HepG2 (cell line): ENCODE data around the gene NAPB. TPM values are rescaled to one million over a fixed set of nuclear protein-coding genes. Genes with fewer than 3 reads are reported as not detected.
A peak's percentile ranks its signal among the peaks of the same experiment; 100 is the strongest.

Source experiments
- CBFB ChIP-seq: sonication (generic); formaldehyde crosslinking; IDR thresholded peaks from 2 replicates; pipeline ENCODE4 v1.4.0; 2020; ENCODE audit warnings: missing genetic modification reagents
- ELF3 ChIP-seq: IDR thresholded peaks from 2 replicates; pipeline ENCODE4 v1.6.1; 2016; ENCODE audit warnings: missing genetic modification reagents, missing compliant biosample characterization
- GABPB1 ChIP-seq: IDR thresholded peaks from 2 replicates; pipeline ENCODE4 v1.6.1; 2016; ENCODE audit warnings: mild to moderate bottlenecking, missing genetic modification reagents, moderate library complexity, missing compliant biosample characterization
- MIER3 ChIP-seq: IDR thresholded peaks from 2 replicates; pipeline ENCODE4 v1.6.1; 2016; ENCODE audit warnings: missing compliant biosample characterization, borderline replicate concordance
- SALL1 ChIP-seq: sonication (generic); formaldehyde crosslinking; IDR thresholded peaks from 2 replicates; pipeline ENCODE4 v1.8.0; 2022; ENCODE audit warnings: mild to moderate bottlenecking, missing genetic modification reagents
- SRF ChIP-seq: IDR thresholded peaks from 2 replicates; pipeline ENCODE4 v1.6.1; 2011; ENCODE audit warnings: mild to moderate bottlenecking, low read depth, low read length, moderate library complexity
- ZBTB20 ChIP-seq: sonication (generic); formaldehyde crosslinking; IDR thresholded peaks from 2 replicates; pipeline ENCODE4 v1.8.1; 2023; ENCODE audit warnings: missing genetic modification reagents, low read depth, mild to moderate bottlenecking, borderline replicate concordance
- ZBTB25 ChIP-seq: IDR thresholded peaks from 2 replicates; pipeline ENCODE4 v1.6.1; 2018; ENCODE audit warnings: missing genetic modification reagents
- ZBTB7B ChIP-seq: sonication (generic); formaldehyde crosslinking; IDR thresholded peaks from 2 replicates; pipeline ENCODE4 v1.4.0; 2020; ENCODE audit warnings: missing genetic modification reagents
- ZIK1 ChIP-seq: sonication (generic); formaldehyde crosslinking; IDR thresholded peaks from 2 replicates; pipeline ENCODE4 v1.5.0; 2020; ENCODE audit warnings: mild to moderate bottlenecking, low read depth, missing genetic modification reagents, borderline replicate concordance
- ZNF318 ChIP-seq: sonication (generic); formaldehyde crosslinking; IDR thresholded peaks from 2 replicates; pipeline ENCODE4 v1.4.0; 2020; ENCODE audit warnings: mild to moderate bottlenecking, missing genetic modification reagents
- ZNF546 ChIP-seq: sonication (generic); formaldehyde crosslinking; conservative IDR thresholded peaks from 2 replicates; pipeline ENCODE4 v1.8.1; 2023; ENCODE audit warnings: mild to moderate bottlenecking, missing genetic modification reagents
- ZNF619 ChIP-seq: sonication (generic); formaldehyde crosslinking; IDR thresholded peaks from 2 replicates; pipeline ENCODE4 v1.4.0; 2020; ENCODE audit warnings: mild to moderate bottlenecking, missing genetic modification reagents
- ZNF704 ChIP-seq: sonication (generic); formaldehyde crosslinking; IDR thresholded peaks from 2 replicates; pipeline ENCODE4 v1.8.1; 2023; ENCODE audit warnings: mild to moderate bottlenecking, inconsistent platforms, moderate library complexity, missing genetic modification reagents, borderline replicate concordance
- ZNF770 ChIP-seq: sonication (generic); formaldehyde crosslinking; IDR thresholded peaks from 2 replicates; pipeline ENCODE4 v1.5.0; 2020; ENCODE audit warnings: mild to moderate bottlenecking, missing genetic modification reagents
- ZNF784 ChIP-seq: sonication (generic); formaldehyde crosslinking; IDR thresholded peaks from 2 replicates; pipeline ENCODE4 v1.5.1; 2020; ENCODE audit warnings: missing genetic modification reagents, mild to moderate bottlenecking, borderline replicate concordance
- polyA plus RNA-seq, 8 experiments: library from polyadenylated mRNA; depleted of rRNA in 3 of 8; stranded (reverse) in 7 of 8; unstranded in 1 of 8; fragments of >200 nt; fragmentation: Illumina TruSeq in 4 of 8; extraction: Trizol in 4 of 8; gene quantifications; 2 replicates each; pipeline versions ENCODE4 v1.2.1 to v1.2.3, GENCODE V29; 2011 to 2016; ENCODE audit warnings: low read depth in 4 of 8, missing spikeins in 1 of 8, mixed read lengths in 1 of 8; ENCODE audit not compliant: insufficient read depth in 1 of 8
- total RNA-seq, 5 experiments: library from RNA; depleted of rRNA; stranded (reverse); fragments of >200 nt; fragmentation: Illumina TruSeq; extraction: Trizol; gene quantifications; 2 replicates each; pipeline ENCODE4 v1.2.3, GENCODE V29; 2016; ENCODE audit warnings: low read depth in 1 of 5

The NAPB gene
- total and polyA plus RNA-seq, 2 of the 13 experiments (the other 11 are each of a cell fraction or from before 2014, with no cell fraction given): 15.2 to 16.1 TPM

- peak; percentile 45; the same call in 1 of the 2 replicates for TF ChIP-seq GABPB1 (CRISPR knock-in tag)
- TF ChIP-seq ZNF770 (CRISPR knock-in tag): no peak
- TF ChIP-seq SRF: peak; percentile 47; the same call in 1 of the 2 replicates
- TF ChIP-seq ZNF318: no peak; the same call in 1 of the 2 replicates
- TF ChIP-seq ZNF704 (CRISPR knock-in tag): no peak
- 0 out of 2 replicates have a peak, but pooled peaks have one; percentile 82 for TF ChIP-seq ZNF619 (CRISPR knock-in tag)
- TF ChIP-seq MIER3: peak; percentile 56; the same call in 1 of the 2 replicates
- no peak for TF ChIP-seq CBFB (CRISPR knock-in tag)
- peak; percentile 38; the same call in 1 of the 2 replicates for TF ChIP-seq ZBTB25
- TF ChIP-seq ZIK1 (CRISPR knock-in tag): 0 out of 2 replicates have a peak, but pooled peaks have one; percentile 59
- peak; percentile 42; the same call in 1 of the 2 replicates for TF ChIP-seq ZBTB20 (CRISPR knock-in tag)
- peak; percentile 75 for TF ChIP-seq ELF3
- TF ChIP-seq SALL1 (CRISPR knock-in tag): peak; percentile 44; the same call in 1 of the 2 replicates
- 0 out of 2 replicates have a peak, but pooled peaks have one; percentile 42 for TF ChIP-seq ZBTB7B (CRISPR knock-in tag)
- TF ChIP-seq ZNF784: no peak
- TF ChIP-seq ZNF546: no peak
These were observed 20.6 kb upstream of the NAPB start (continued) for GRCh38 chr20:23441850-23442313.
